NOMO-1 treated with DMSO at 0.1 percent for 48 hours (cell line): Measurements from ENCODE around the gene ADCYAP1.

Experiments
- DNase-seq: peaks from one replicate; lab custom pipeline; 2025; ENCODE audit not compliant: unreplicated experiment; lab: John Stamatoyannopoulos, UW

The ADCYAP1 gene

GRCh38 chr18:959854-960253 is 55.2 kb downstream of the ADCYAP1 start:
- no peak for DNase-seq
